HG03469 (cell line): ENCODE measurements around the gene TP53BP1.
"Not testable (repeated sequence)": the region's sequence is repeated elsewhere in the genome, so short reads cannot be mapped to it uniquely, and the experiment has no call there.

Experiments used
- ATAC-seq: cut with Tn5 transposase; IDR thresholded peaks from one replicate; pipeline ENCODE4 v1.9.1; 2021; ENCODE audit warnings: mild to moderate bottlenecking, moderate library complexity, moderate number of reproducible peaks; ENCODE audit not compliant: unreplicated experiment

The TP53BP1 gene

DNA sequence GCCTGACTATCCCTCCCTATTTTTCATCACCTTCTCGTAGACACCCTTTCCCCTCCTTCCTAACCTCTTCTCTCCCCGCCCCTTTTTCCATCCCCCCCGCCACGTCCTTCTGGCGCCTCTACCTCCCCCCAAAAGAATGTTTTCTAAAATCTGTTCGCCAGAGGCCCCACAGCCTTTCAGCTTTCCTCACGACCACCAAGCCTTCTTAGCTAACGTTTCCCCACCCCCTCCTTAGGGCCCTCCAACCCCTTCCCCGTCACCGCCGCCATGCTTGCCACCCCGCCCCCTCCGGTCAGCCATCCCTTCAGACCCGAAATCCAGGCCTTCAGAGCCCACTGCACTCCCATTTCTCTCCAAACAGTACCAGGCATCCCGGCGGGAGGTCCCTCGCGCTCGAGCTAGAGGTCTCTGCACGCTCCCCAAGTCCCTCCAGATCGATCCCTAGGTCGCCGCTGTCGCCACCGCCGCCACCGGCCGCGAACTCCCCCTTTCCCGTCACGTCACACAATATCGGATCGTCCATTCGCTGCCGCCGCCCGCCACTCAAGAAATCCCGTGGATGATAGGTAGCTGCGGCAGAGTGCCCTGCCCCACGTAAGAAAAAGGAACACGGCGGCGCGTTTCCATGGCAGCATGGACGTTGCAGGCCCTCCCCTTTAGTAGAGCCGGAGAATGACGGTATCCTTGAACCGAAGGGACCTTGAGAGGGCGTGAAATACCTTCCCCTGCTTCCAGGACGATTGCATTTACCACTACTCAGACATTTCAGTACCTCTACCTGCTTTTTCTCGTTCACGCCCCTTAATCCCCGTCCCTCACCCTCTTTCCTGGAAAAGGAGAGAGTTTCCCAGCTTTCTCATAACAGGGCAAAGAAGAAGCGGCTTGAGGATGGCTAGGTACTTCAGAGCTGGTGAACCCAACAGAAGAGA lies at the start of gene TP53BP1:
TSS of gene TP53BP1 (minus strand) at position 484 of the 929 bp plus-strand sequence. CDS start at position 371, 113 bp downstream.
- ATAC-seq, result peak; percentile 76

DNA sequence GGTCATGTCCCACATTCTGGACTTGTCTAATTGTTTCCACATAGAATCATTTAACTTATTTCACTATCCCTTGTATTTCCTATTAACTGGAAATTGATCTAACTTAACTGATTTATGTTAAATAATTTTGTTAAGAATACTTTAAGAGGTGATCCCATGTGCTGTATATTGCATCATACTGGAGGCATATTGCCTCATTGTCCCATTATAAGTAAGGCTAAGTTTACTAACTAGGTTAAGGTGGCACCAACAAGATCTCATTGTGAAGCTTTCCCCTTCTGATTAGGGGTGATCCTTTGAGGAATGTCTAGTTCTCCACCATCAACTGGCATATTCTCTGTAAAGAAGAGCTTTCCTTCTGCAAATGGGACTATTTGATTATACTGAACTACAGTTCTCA lies 48.8 kb upstream of the TP53BP1 start:
- no peak for ATAC-seq

- no peak for ATAC-seq
Measured at GRCh38 chr15:43538091-43538490, 45.1 kb upstream of the TP53BP1 start.

GRCh38 chr15:43534897-43535296 lies 41.9 kb upstream of the TP53BP1 start:
- ATAC-seq, result no peak

- not testable (repeated sequence) for ATAC-seq
Measured at GRCh38 chr15:43532826-43533225, 39.9 kb upstream of the TP53BP1 start.

GRCh38 chr15:43531018-43531670 lies 38.2 kb upstream of the TP53BP1 start:
- ATAC-seq, result no peak

- ATAC-seq, result no peak
Measured at GRCh38 chr15:43529587-43530345, 36.8 kb upstream of the TP53BP1 start.

DNA sequence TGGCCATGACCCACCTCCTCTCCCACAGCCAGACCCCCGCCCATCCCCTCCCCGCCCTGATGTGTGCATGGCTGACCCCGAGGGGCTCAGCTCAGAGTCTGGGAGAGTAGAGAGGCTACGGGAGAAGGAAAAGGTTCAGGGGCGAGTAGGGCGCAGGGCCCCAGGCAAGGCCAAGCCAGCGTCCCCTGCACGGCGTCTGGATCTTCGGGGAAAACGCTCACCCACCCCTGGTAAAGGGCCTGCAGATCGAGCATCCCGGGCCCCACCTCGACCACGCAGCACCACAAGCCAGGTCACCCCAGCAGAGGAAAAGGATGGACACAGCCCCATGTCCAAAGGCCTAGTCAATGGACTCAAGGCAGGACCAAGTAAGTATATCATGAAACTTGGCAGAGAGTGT lies 36.2 kb upstream of the TP53BP1 start:
- no peak for ATAC-seq

DNA sequence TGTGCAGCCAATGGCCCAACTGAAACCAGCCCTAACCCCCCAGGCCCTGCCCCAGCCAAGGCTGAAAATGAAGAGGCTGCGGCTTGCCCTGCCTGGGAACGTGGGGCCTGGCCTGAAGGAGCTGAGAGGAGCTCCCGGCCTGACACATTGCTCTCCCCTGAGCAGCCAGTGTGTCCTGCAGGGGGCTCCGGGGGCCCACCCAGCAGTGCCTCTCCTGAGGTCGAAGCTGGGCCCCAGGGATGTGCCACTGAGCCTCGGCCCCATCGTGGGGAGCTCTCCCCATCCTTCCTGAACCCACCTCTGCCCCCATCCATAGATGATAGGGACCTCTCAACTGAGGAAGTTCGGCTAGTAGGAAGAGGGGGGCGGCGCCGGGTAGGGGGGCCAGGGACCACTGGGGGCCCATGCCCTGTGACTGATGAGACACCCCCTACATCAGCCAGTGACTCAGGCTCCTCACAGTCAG lies 35.6 kb upstream of the TP53BP1 start:
- no peak for ATAC-seq

DNA sequence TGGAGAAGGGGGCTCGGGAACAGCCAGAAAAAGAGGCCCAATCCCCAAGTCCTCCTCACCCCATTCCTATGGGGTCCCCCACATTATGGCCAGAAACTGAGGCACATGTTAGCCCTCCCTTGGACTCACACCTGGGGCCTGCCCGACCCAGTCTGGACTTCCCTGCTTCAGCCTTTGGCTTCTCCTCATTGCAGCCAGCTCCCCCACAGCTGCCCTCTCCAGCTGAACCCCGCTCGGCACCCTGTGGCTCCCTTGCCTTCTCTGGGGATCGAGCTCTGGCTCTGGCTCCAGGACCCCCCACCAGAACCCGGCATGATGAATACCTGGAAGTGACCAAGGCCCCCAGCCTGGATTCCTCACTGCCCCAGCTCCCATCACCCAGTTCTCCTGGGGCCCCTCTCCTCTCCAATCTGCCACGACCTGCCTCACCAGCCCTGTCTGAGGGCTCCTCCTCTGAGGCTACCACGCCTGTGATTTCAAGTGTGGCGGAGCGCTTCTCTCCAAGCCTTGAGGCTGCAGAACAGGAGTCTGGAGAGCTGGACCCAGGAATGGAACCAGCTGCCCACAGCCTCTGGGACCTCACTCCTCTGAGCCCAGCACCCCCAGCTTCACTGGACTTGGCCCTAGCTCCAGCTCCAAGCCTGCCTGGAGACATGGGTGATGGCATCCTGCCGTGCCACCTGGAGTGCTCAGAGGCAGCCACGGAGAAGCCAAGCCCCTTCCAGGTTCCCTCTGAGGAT lies 35.0 kb upstream of the TP53BP1 start:
- ATAC-seq, result no peak

GRCh38 chr15:43527016-43527801 lies 34.3 kb upstream of the TP53BP1 start:
- ATAC-seq, result no peak

DNA sequence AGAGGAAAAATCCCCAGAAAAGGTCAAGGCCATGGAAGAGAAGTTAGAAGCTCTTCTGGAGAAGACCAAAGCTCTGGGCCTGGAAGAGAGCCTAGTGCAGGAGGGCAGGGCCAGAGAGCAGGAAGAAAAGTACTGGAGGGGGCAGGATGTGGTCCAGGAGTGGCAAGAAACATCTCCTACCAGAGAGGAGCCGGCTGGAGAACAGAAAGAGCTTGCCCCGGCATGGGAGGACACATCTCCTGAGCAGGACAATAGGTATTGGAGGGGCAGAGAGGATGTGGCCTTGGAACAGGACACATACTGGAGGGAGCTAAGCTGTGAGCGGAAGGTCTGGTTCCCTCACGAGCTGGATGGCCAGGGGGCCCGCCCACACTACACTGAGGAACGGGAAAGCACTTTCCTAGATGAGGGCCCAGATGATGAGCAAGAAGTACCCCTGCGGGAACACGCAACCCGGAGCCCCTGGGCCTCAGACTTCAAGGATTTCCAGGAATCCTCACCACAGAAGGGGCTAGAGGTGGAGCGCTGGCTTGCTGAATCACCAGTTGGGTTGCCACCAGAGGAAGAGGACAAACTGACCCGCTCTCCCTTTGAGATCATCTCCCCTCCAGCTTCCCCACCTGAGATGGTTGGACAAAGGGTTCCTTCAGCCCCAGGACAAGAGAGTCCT lies 33.4 kb upstream of the TP53BP1 start:
- no peak for ATAC-seq

DNA sequence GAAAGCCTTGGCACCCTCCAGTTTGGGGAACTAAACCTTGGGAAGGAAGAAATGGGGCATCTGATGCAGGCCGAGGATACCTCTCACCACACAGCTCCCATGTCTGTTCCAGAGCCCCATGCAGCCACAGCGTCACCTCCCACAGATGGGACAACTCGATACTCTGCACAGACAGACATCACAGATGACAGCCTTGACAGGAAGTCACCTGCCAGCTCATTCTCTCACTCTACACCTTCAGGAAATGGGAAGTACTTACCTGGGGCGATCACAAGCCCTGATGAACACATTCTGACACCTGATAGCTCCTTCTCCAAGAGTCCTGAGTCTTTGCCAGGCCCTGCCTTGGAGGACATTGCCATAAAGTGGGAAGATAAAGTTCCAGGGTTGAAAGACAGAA lies 32.2 kb upstream of the TP53BP1 start:
- no peak for ATAC-seq

- ATAC-seq, result no peak
Measured at GRCh38 chr15:43524254-43524845, 31.4 kb upstream of the TP53BP1 start.

- ATAC-seq, result no peak
Measured at GRCh38 chr15:43523646-43524045, 30.7 kb upstream of the TP53BP1 start.

DNA sequence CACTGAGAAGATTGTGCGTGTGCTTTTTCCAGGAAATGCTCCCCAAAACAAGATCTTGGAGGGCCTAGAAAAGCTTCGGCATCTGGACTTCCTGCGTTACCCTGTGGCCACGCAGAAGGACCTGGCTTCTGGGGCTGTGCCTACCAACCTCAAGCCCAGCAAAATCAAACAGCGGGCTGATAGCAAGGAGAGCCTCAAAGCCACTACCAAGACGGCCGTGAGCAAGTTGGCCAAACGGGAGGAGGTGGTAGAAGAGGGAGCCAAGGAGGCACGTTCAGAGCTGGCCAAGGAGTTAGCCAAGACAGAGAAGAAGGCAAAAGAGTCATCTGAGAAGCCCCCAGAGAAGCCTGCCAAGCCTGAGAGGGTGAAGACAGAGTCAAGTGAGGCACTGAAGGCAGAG lies 29.3 kb upstream of the TP53BP1 start:
- ATAC-seq, result no peak

GRCh38 chr15:43521419-43521818 lies 28.5 kb upstream of the TP53BP1 start:
- no peak for ATAC-seq

DNA sequence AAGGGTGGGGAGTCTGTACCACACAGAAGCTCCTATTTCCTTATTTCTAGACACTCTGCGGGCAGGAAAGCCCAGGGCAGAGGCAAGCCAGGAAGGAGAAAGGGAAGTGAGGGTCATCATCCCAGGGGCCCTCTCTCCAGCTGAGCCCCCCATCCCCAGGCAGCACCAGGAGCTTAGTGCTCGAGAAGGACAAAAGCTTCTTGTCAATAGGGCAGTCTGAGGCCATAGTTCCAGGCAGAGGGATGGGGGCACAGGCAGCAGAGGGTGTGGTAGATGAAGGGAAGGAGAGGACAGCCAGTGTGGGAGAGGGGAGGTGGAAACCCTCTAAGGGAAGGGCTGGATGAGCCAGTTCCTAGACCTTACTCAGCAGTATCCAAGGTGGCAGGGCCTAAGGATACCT lies 27.2 kb upstream of the TP53BP1 start:
- no peak for ATAC-seq

DNA sequence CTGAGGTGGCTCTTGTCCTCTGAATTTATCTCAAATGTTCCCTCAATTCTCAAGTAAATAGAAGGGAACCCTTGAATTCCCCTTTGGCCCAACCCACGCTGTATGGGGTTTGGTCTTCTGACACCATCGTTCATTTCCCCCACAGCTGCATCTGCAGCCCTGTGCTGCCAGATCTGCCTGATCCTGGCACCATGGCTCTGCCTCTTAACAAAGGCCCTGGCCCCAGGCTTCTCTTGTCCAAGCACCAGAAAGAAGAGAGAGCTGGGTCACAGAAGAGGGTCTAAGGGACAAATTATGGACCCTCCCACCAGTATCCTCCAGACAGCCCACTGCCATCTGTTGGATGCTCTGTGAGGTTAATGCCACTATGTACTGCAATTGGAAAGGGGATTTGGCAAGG lies 26.2 kb upstream of the TP53BP1 start:
- no peak for ATAC-seq
